Endothelial cell (in vitro differentiated cells): ENCODE data around the gene MAOB. TPM values are rescaled to one million over a fixed set of nuclear protein-coding genes. Genes with fewer than 3 reads are reported as not detected.
"Not testable (repeated sequence)": the region's sequence is repeated elsewhere in the genome, so short reads cannot be mapped to it uniquely, and the experiment has no call there.

Experiments used
- DNase-seq: peaks from one replicate; pipeline ENCODE4 v3.0.0; 2021; ENCODE audit warnings: low spot score
- H3K27ac Mint-ChIP-seq: one replicate; pipeline ENCODE4 v1.8.0; 2021; ENCODE audit warnings: mixed read lengths, inconsistent platforms; ENCODE audit not compliant: unreplicated experiment
- H3K27me3 Mint-ChIP-seq: one replicate; pipeline ENCODE4 v1.8.0; 2021; ENCODE audit warnings: mild to moderate bottlenecking, moderate library complexity, mixed read lengths, inconsistent platforms; ENCODE audit not compliant: unreplicated experiment
- H3K36me3 Mint-ChIP-seq: one replicate; pipeline ENCODE4 v1.8.0; 2021; ENCODE audit warnings: mild to moderate bottlenecking, low read depth, mixed read lengths, inconsistent platforms; ENCODE audit not compliant: unreplicated experiment
- H3K4me1 Mint-ChIP-seq: one replicate; pipeline ENCODE4 v1.8.0; 2021; ENCODE audit warnings: mild to moderate bottlenecking, mixed read lengths, inconsistent platforms; ENCODE audit not compliant: unreplicated experiment
- H3K4me3 Mint-ChIP-seq: one replicate; pipeline ENCODE4 v1.8.0; 2021; ENCODE audit warnings: mild to moderate bottlenecking, mixed read lengths, inconsistent platforms; ENCODE audit not compliant: unreplicated experiment
- H3K9me3 Mint-ChIP-seq: one replicate; pipeline ENCODE4 v1.8.0; 2021; ENCODE audit warnings: mixed read lengths, inconsistent platforms; ENCODE audit not compliant: unreplicated experiment
- CTCF ChIP-seq: fragments of 200-600 bp; sonication (generic); IDR thresholded peaks from one replicate; pipeline ENCODE4 v1.5.0; 2021; ENCODE audit warnings: antibody characterized with exemption; ENCODE audit not compliant: unreplicated experiment
- long read RNA-seq: library from polyadenylated mRNA; unstranded; transcript quantifications from one replicate; pipeline ENCODE4 v2.0.0, GENCODE V29; 2020; ENCODE audit not compliant: unreplicated experiment
- total RNA-seq: library from RNA; stranded (reverse); fragmentation: NEBNext Ultra II Directional; extraction: Animal tissue kit (Norgen Biotek cat#: 25700); gene quantifications from one replicate; pipeline ENCODE4 v1.2.1, GENCODE V29; 2021; ENCODE audit not compliant: unreplicated experiment

MAOB gene
- total RNA-seq: 0.10 TPM
- long read RNA-seq: 0 reads

DNA sequence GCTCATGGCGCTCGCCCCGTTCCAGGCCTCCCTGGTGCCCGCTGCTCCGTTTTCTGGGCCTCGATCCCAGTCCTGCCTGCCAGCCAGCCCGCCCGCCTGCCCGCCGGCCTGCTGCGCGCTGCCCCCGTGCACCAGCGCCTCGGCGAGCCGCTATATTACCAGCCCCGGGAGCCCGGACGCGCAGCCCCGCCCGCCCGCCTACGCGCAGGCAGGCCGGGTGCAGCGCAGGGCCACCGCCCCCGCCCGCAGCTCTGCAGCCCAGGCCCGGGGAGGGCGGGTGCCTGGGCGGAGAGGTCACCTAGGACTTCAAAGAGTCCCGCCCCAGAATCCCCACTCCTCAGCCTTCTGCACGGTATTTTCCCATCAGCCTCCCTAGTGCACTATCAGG lies at the start of gene MAOB:
MAOB (minus strand) TSS at position 157 of the 388 bp plus-strand sequence; CDS start at position 6, 151 bp downstream.
- DNase-seq: peak; percentile 10
- Mint-ChIP-seq H3K9me3 (no peaks in the 10 kb centered on the region), H3K27ac (no peak within 1 kb of the TSS), H3K27me3 (peaks cover 2% of the 10 kb centered on the region), H3K4me3 (no peak within 1 kb of the TSS), H3K36me3 (no peaks in the 10 kb centered on the region), H3K4me1 (no peaks in the 10 kb centered on the region)
- TF ChIP-seq CTCF: no peak

GRCh38 chrX:43922032-43922431 lies 39.8 kb upstream of the MAOB start:
- not testable (repeated sequence) for H3K27me3 Mint-ChIP-seq, H3K4me1 Mint-ChIP-seq, H3K4me3 Mint-ChIP-seq, H3K27ac Mint-ChIP-seq, H3K36me3 Mint-ChIP-seq, DNase-seq, H3K9me3 Mint-ChIP-seq

GRCh38 chrX:43910772-43911171 lies 28.5 kb upstream of the MAOB start:
- DNase-seq, H3K4me3 Mint-ChIP-seq, H3K9me3 Mint-ChIP-seq, H3K4me1 Mint-ChIP-seq, H3K27ac Mint-ChIP-seq, H3K36me3 Mint-ChIP-seq, H3K27me3 Mint-ChIP-seq: not testable (repeated sequence)

- TF ChIP-seq CTCF: no peak
- H3K4me1 Mint-ChIP-seq: no peaks in the 10 kb centered on the region
- no peaks in the 10 kb centered on the region for H3K27me3 Mint-ChIP-seq
- no peak overlapping the region for H3K4me3 Mint-ChIP-seq
- no peak for DNase-seq
- no peaks in the 10 kb centered on the region for H3K36me3 Mint-ChIP-seq
- no peak overlapping the region for H3K27ac Mint-ChIP-seq
- no peaks in the 10 kb centered on the region for H3K9me3 Mint-ChIP-seq
Measured at GRCh38 chrX:43910012-43910411, 27.8 kb upstream of the MAOB start.

DNA sequence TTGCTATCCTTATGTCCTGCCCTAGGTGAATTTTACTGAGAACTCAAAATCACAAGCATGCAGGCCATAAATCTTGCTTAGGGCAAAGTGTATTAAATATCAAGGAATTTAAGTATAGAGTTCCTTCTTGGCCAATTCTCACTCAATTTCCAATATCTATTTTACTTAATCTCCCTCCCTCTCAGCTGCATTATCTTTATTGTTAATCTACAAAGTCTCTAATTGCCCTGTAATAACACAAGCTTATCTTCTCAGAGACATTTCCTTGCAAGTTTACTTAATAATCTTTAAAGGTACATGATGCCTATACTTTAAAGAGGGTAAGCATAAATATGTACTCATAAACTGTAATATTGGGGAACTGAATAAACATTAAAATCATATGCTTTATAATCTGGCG lies 26.9 kb upstream of the MAOB start:
- Mint-ChIP-seq H3K36me3 (no peaks in the 10 kb centered on the region), H3K9me3 (no peaks in the 10 kb centered on the region), H3K4me3 (no peak overlapping the region), H3K27me3 (no peaks in the 10 kb centered on the region), H3K27ac (no peak overlapping the region), H3K4me1 (no peaks in the 10 kb centered on the region)
- no peak for TF ChIP-seq CTCF
- no peak for DNase-seq

- no peak for DNase-seq
- Mint-ChIP-seq H3K4me1 (no peaks in the 10 kb centered on the region), H3K27ac (no peak overlapping the region), H3K27me3 (no peaks in the 10 kb centered on the region), H3K36me3 (no peaks in the 10 kb centered on the region), H3K4me3 (no peak overlapping the region), H3K9me3 (no peaks in the 10 kb centered on the region)
- no peak for TF ChIP-seq CTCF
Measured at GRCh38 chrX:43899878-43900815, 17.9 kb upstream of the MAOB start.
